K562 (cell line): ENCODE results near the gene CERS4. TPM values are rescaled to one million over a fixed set of nuclear protein-coding genes. Genes with fewer than 3 reads are reported as not detected.

Source experiments
- ATAC-seq: fragments of 200-7000 bp; cut with Tn5 transposase; 3 replicates; pipeline ENCODE4 v1.9.1; 2020; ENCODE audit warnings: moderate library complexity
- BruUV-seq: library from RNA; stranded (reverse); fragments of 400-500 nt; replicated peaks from 2 replicates; lab custom pipeline; 2021; lab: Mats Ljungman, UMichigan
- CTCF ChIA-PET: fragments of 300-600 bp; formaldehyde crosslinking; extraction: SDS; loops from one replicate; lab custom pipeline; 2021; ENCODE audit warnings: low intra/inter-chr PET ratio; lab: Yijun Ruan, JAX
- POLR2A ChIA-PET: fragments of 300-600, 350-650 bp; sonication (Branson Sonifier 250); formaldehyde crosslinking; extraction: SDS; loops from one replicate; lab custom pipeline; 2021; ENCODE audit warnings: antibody characterized with exemption, inconsistent platforms; lab: Yijun Ruan, JAX
- DNase-seq, 4 experiments: peaks; one replicate each; pipeline versions ENCODE4 v3.0.0 to v3.0.0-alpha.2; 2011 to 2018; ENCODE audit warnings: low spot score in 3 of 4, mixed read lengths in 3 of 4; ENCODE audit errors: extremely low read depth in 1 of 4
- FAIRE-seq: peaks from 2 replicates; lab custom pipeline; 2011; peaks lifted over from hg19 to GRCh38; lab: Jason Lieb, UNC
- H2AFZ ChIP-seq: 2 replicates; pipeline ENCODE4 v1.6.0; 2011; ENCODE audit warnings: low read depth, low read length, control low read depth, inconsistent platforms
- H3K27ac ChIP-seq: fragments of 200-600 bp; 3 replicates; pipeline ENCODE4 v1.8.0; 2011; ENCODE audit warnings: low read depth, mild to moderate bottlenecking, control low read depth, inconsistent platforms, low read length, moderate library complexity, mixed read lengths; ENCODE audit errors: extremely low read depth
- H3K27me3 ChIP-seq, 2 experiments: fragments of 300-600 bp in 1 of 2; 2 replicates in 1 of 2; 3 replicates in 1 of 2; pipeline versions ENCODE4 v1.6.0 to v1.8.0; 2011; ENCODE audit warnings: inconsistent platforms in 2 of 2, low read length in 2 of 2, mild to moderate bottlenecking in 1 of 2, mixed read lengths in 1 of 2, moderate library complexity in 1 of 2; ENCODE audit not compliant: control insufficient read depth in 2 of 2, insufficient read depth in 2 of 2
- H3K36me3 ChIP-seq: fragments of 300-600 bp; 3 replicates; pipeline ENCODE4 v1.8.0; 2011; ENCODE audit warnings: mild to moderate bottlenecking, low read length, inconsistent platforms; ENCODE audit not compliant: control insufficient read depth, insufficient read depth
- H3K4me1 ChIP-seq, 2 experiments: fragments of 200-600 bp in 1 of 2; replicated peaks in 1 of 2; 2 replicates in 1 of 2; 3 replicates in 1 of 2; pipeline versions ENCODE4 v1.5.1 to v1.8.0; 2011; ENCODE audit warnings: inconsistent platforms in 2 of 2, low read length in 2 of 2, mild to moderate bottlenecking in 1 of 2, mixed read lengths in 1 of 2, moderate library complexity in 1 of 2; ENCODE audit not compliant: control insufficient read depth in 2 of 2, insufficient read depth in 2 of 2
- H3K4me2 ChIP-seq: 2 replicates; pipeline ENCODE4 v1.6.1; 2011; ENCODE audit warnings: low read length, control low read depth, inconsistent platforms, mixed read lengths; ENCODE audit not compliant: insufficient read depth
- H3K4me3 ChIP-seq: fragments of 200-600 bp; sonication (generic), shearing (Covaris generic); 2 replicates; pipeline ENCODE4 v1.5.1; 2016; ENCODE audit warnings: control low read depth, inconsistent platforms
- H3K79me2 ChIP-seq: fragments of 200-600 bp; 3 replicates; pipeline ENCODE4 v1.8.0; 2011; ENCODE audit warnings: low read length, inconsistent platforms; ENCODE audit not compliant: control insufficient read depth, insufficient read depth
- H3K9ac ChIP-seq, 2 experiments: 2 replicates each; pipeline versions ENCODE4 v1.6.0 to v1.6.1; 2011; ENCODE audit warnings: low read depth in 2 of 2, low read length in 2 of 2, control low read depth in 1 of 2, inconsistent platforms in 1 of 2, mild to moderate bottlenecking in 1 of 2, mixed read lengths in 1 of 2; ENCODE audit not compliant: insufficient read depth in 1 of 2
- H3K9me1 ChIP-seq: one replicate; pipeline ENCODE4 v1.6.0; 2011; ENCODE audit warnings: inconsistent platforms, mild to moderate bottlenecking, low read length, moderate library complexity; ENCODE audit not compliant: control insufficient read depth, insufficient read depth
- H3K9me3 ChIP-seq: replicated peaks from 2 replicates; pipeline ENCODE4 v1.5.1; 2011; ENCODE audit warnings: low read depth, low read length, inconsistent platforms; ENCODE audit not compliant: control insufficient read depth, insufficient read depth
- H4K20me1 ChIP-seq: replicated peaks from 2 replicates; pipeline ENCODE4 v1.6.1; 2011; ENCODE audit warnings: low read length, inconsistent platforms, mixed read lengths; ENCODE audit not compliant: control insufficient read depth, insufficient read depth
- HMGXB4 ChIP-seq: sonication (generic); formaldehyde crosslinking; IDR thresholded peaks from 2 replicates; pipeline ENCODE4 v1.8.1; 2023; ENCODE audit warnings: mild to moderate bottlenecking, missing genetic modification reagents
- MAFG ChIP-seq: fragments of 450-650 bp; conservative IDR thresholded peaks from 2 replicates; pipeline ENCODE4 v1.6.1; 2016; ENCODE audit warnings: missing genetic modification characterization, missing compliant biosample characterization
- PHB ChIP-seq: fragments of 250-450 bp; sonication (Bioruptor Pico); IDR thresholded peaks from 2 replicates; pipeline ENCODE4 v1.5.0; 2021
- U2AF2 ChIP-seq: fragments of 200-400 bp; formaldehyde crosslinking; optimal IDR thresholded peaks from 2 replicates; pipeline ENCODE3; 2017; ENCODE audit warnings: low read depth, mild to moderate bottlenecking, low read length
- ZBTB40 ChIP-seq, 2 experiments: fragments of 450-650 bp in 1 of 2; sonication (generic) in 1 of 2; formaldehyde crosslinking in 1 of 2; IDR thresholded peaks; 2 replicates each; pipeline versions ENCODE4 v1.7.1 to v1.9.0; 2016 to 2022; ENCODE audit warnings: inconsistent platforms in 1 of 2, mild to moderate bottlenecking in 1 of 2, missing genetic modification reagents in 1 of 2
- ZFP36 ChIP-seq: fragments of 150-350 bp; IDR thresholded peaks from 2 replicates; pipeline ENCODE4 v1.6.1; 2018; ENCODE audit warnings: low read length, low read depth; ENCODE audit not compliant: partially characterized antibody
- ZNF133 ChIP-seq: fragments of 250-450 bp; sonication (Bioruptor Pico); IDR thresholded peaks from 2 replicates; pipeline ENCODE4 v1.4.0; 2020; ENCODE audit warnings: mild to moderate bottlenecking
- ZZZ3 ChIP-seq: fragments of 450-650 bp; IDR thresholded peaks from 2 replicates; pipeline ENCODE4 v1.6.1; 2016; ENCODE audit warnings: antibody characterized with exemption, mild to moderate bottlenecking, moderate library complexity
- WGBS: fragments of 100-300 bp; shearing (Covaris generic); methylation state at CpG from one replicate; pipeline ENCODE4 v1.1.6; 2016; ENCODE audit warnings: low coverage, mixed read lengths; ENCODE audit not compliant: insufficient coverage; ENCODE audit errors: missing lambda C conversion rate; 5-methylcytosine and 5-hydroxymethylcytosine counted together
- in situ Hi-C: fragments of 300-500 bp; cut with MboI; formaldehyde crosslinking; loops from 4 replicates; pipeline ENCODE4 v1.15.0; 2018; ENCODE audit warnings: inconsistent platforms, mixed read lengths
- intact Hi-C: fragments of 100-400 bp; cut with micrococcal nuclease; formaldehyde crosslinking; loops from 2 replicates; pipeline ENCODE4 v1.14.2; 2022
- polyA plus RNA-seq, 8 experiments: library from polyadenylated mRNA; depleted of rRNA in 4 of 8; stranded (reverse) in 5 of 8; unstranded in 3 of 8; fragments of >200 nt; fragmentation: Nextera tagmentation in 2 of 8; fragmentation: Illumina TruSeq in 1 of 8; extraction: Ambion mirVana in 2 of 8; extraction: Trizol in 1 of 8; gene quantifications; 2 replicates each; pipeline versions ENCODE4 v1.2.1 to v1.2.3, GENCODE V29; 2011 to 2014; ENCODE audit warnings: inconsistent platforms in 1 of 8, missing spikeins in 1 of 8
- total RNA-seq, 7 experiments: library from RNA; depleted of rRNA in 6 of 7; stranded (reverse); fragments of >200 nt in 6 of 7; fragmentation: Illumina TruSeq in 2 of 7; extraction: Trizol in 2 of 7; gene quantifications; 2 replicates each; pipeline versions ENCODE4 v1.2.1 to v1.2.3, GENCODE V29; 2011 to 2021; ENCODE audit warnings: low replicate concordance in 1 of 7
- TF ChIP-seq, protein P1 (sequence below): sonication (generic); formaldehyde crosslinking; IDR thresholded peaks from 2 replicates; pipeline ENCODE4 v1.8.1; 2022; ENCODE audit warnings: missing genetic modification reagents

The CERS4 gene
- total and polyA plus RNA-seq, 9 of the 15 experiments (the other 6 are each of a cell fraction or from before 2014, with no cell fraction given): 0.14 to 4.4 (median 2.9) TPM; not detected in 1

DNA sequence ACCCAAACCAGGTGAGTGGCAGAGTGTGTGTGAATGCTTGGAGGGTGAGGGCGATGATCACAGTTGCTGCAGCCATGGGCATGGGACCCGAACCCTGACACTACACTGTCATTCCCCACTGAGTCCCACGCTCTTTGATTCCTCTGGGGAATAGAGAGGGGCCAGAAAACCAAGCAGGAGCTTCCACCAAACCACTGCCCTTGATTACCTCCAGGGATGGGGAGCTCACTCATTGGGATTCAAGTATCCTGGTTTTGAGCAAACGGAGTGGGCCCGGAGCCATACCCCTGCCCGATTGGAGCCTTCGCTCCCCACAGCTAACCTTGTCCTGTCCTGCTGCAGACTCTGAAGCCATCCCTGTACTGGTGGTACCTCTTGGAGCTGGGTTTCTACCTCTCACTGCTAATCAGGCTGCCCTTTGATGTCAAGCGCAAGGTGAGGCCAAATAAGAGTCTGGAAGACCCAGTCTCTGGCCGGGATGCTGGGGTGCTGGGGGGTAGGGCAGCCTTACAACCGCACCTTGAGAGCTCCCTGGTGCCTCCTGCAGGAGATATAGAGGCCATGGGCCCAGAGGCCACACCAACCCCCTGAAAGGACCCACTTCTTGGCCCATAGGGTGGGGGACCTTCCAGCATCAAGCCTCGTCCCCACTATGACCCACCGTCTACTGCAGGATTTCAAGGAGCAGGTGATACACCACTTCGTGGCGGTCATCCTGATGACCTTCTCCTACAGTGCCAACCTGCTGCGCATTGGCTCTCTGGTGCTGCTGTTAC lies 47.3 kb downstream of the CERS4 start:
- Histone ChIP-seq H3K4me1 (peaks cover 15 to 53% of the 10 kb centered on the region in 2 experiments; a peak in 4 of 5 replicates), H3K27me3 (no peaks in the 10 kb centered on the region), H3K9ac (no peak overlapping the region), H3K4me2 (no peak overlapping the region), H3K9me3 (no peaks in the 10 kb centered on the region), H3K36me3 (no peaks in the 10 kb centered on the region), H2AFZ (no peak overlapping the region), H3K9me1 (peaks cover 3% of the 10 kb centered on the region), H3K79me2 (no peaks in the 10 kb centered on the region), H3K4me3 (no peak overlapping the region), H4K20me1 (no peaks in the 10 kb centered on the region), H3K27ac (no peak overlapping the region)
- in situ Hi-C loops (no loop called here), intact Hi-C loops (loop anchor here (10.0 kb wide), 1 partner anchor 242 kb away; no protein-coding TSS in a partner anchor)
- ATAC-seq (no peak), FAIRE-seq (no peak), DNase-seq (no peak)
- ChIA-PET POLR2A (no interaction called here), CTCF (no interaction called here)
- 66% methylated on average over 15 of the region's 15 CpGs for WGBS
- BruUV-seq: no TSS peak
- TF ChIP-seq ZBTB40 (IDR thresholded peaks at IDR 0.05) (no peak), ZBTB40 (CRISPR knock-in tag; IDR thresholded peaks at IDR 0.05) (no peak), U2AF2 (no peak), ZNF133 (CRISPR knock-in tag) (no peak), PHB (no peak), ZFP36 (peak; percentile 23), HMGXB4 (CRISPR knock-in tag) (no peak), MAFG (tag) (no peak), ZZZ3 (no peak)
- TF ChIP-seq, protein P1, sequence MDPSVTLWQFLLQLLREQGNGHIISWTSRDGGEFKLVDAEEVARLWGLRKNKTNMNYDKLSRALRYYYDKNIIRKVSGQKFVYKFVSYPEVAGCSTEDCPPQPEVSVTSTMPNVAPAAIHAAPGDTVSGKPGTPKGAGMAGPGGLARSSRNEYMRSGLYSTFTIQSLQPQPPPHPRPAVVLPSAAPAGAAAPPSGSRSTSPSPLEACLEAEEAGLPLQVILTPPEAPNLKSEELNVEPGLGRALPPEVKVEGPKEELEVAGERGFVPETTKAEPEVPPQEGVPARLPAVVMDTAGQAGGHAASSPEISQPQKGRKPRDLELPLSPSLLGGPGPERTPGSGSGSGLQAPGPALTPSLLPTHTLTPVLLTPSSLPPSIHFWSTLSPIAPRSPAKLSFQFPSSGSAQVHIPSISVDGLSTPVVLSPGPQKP: no peak
